ENCODE results near the gene GALNT15. TPM values are rescaled to one million over a fixed set of nuclear protein-coding genes. Genes with fewer than 3 reads are reported as not detected.

Gene GALNT15
- total and polyA plus RNA-seq, 2 of the 4 experiments (the other 2 are of a cell fraction): 12.8 to 19.7 TPM

DNA sequence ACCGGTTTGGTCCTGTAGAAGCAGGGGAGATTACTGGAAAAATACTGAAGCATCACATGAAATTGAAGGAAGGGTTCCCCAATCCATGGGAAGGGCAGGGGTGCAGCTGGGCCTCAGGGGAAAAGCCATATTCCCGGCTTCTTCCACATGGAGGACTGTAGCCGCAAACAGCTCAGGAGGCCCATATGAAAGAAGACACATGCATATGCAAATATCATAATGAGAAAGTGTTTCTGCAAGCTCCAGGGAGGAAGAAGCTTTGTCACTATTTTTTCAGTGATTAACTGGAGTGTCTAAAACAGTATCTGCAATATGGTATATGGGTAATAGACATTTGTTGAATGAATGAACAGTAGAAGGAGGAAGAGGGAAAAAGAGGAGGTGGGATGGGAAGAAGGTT is 71.1 kb downstream of the GALNT15 start:
- WGBS, 2 experiments (ENCODE audit: extremely low coverage in 2 of 2, insufficient read length in 1 of 2): no CpG with 5 or more reads among the region's 3 CpGs
- H3K4me3 ChIP-seq (ENCODE audit: insufficient read depth, low read depth, low read length): no peak overlapping the region

More for the DNA sequence above, 71.1 kb downstream of the GALNT15 start:
- Histone ChIP-seq H3K14ac (replicated peaks; ENCODE audit: low read depth, low read length) (0 out of 2 replicates have a peak overlapping the region, but pooled peaks have one; percentile 20), H4K8ac (ENCODE audit: low read depth in 2 of 2, low read length in 2 of 2) (0 out of 4 replicates have a peak overlapping the region, but pooled peaks of 1 of the 2 experiments have one; percentile 7), H4K5ac (ENCODE audit: low read depth, low read length) (no peak overlapping the region), H3K9me3 (ENCODE audit: control insufficient read depth, insufficient read depth, low read length) (no peaks in the 10 kb centered on the region), H3K27ac (ENCODE audit: insufficient read depth, low read length) (no peak overlapping the region), H4K91ac (ENCODE audit: insufficient read depth, low read depth, low read length) (peak overlapping the region; percentile 72), H2AFZ (replicated peaks; ENCODE audit: low read length, poor library complexity) (no peak overlapping the region), H2AK9ac (replicated peaks; ENCODE audit: low read depth, low read length, poor library complexity) (no peak overlapping the region), H2BK5ac (ENCODE audit: low read depth, low read length, poor library complexity, severe bottlenecking) (no peak overlapping the region), H2BK120ac (ENCODE audit: low read depth, low read length) (peak overlapping the region; percentile 53), H3K4me1 (ENCODE audit: control insufficient read depth, insufficient read depth, low read length) (peaks cover 15% of the 10 kb centered on the region), H3K27me3 (ENCODE audit: control insufficient read depth, insufficient read depth, low read length) (no peaks in the 10 kb centered on the region), H4K20me1 (ENCODE audit: insufficient read depth, low read length) (no peaks in the 10 kb centered on the region), H3K4ac (ENCODE audit: low read depth, low read length) (peak overlapping the region; percentile 57; the same call in 1 of the 2 replicates), H3K4me2 (ENCODE audit: low read depth, low read length) (no peak overlapping the region), H3K9ac (ENCODE audit: low read depth, low read length) (no peak overlapping the region), H3K36me3 (ENCODE audit: control insufficient read depth, insufficient read depth, low read length) (no peaks in the 10 kb centered on the region), H3K56ac (ENCODE audit: extremely low read depth, insufficient read depth, low read length) (no peak overlapping the region), H3K79me1 (ENCODE audit: low read depth in 1 of 2, low read length in 2 of 2) (no peaks in the 10 kb centered on the region), H2BK20ac (ENCODE audit: low read depth, low read length) (no peak overlapping the region; the same call in 1 of the 2 replicates), H3K23ac (ENCODE audit: low read depth, low read length) (no peak overlapping the region), H2AK5ac (ENCODE audit: low read depth, low read length) (no peak overlapping the region), H3K18ac (ENCODE audit: low read depth, low read length) (no peak overlapping the region), H3K9me1 (ENCODE audit: insufficient read depth, low read length) (peaks cover 16% of the 10 kb centered on the region), H2BK15ac (ENCODE audit: low read depth, low read length) (0 out of 3 replicates have a peak overlapping the region, but pooled peaks have one; percentile 61)
- no TSS peak for BruUV-seq (replicated peaks)
- no peak for ATAC-seq (ENCODE audit: low read depth)
- no peak for DNase-seq
- intact Hi-C loops (cut with micrococcal nuclease) (loop anchor here (2.0 to 10.0 kb wide), 4 partner anchors 143 to 611 kb away; no protein-coding TSS in a partner anchor), in situ Hi-C loops (cut with MboI; ENCODE audit: low sequenced_read_pairs) (loop anchor here (25.0 kb wide), 1 partner anchor 608 kb away; no protein-coding TSS in a partner anchor), dilution Hi-C loops (cut with HindIII; ENCODE audit: low sequenced_read_pairs, unreplicated experiment) (no loop called here)
- CTCF ChIA-PET: no interaction called here
- TF ChIP-seq RAD21 (IDR thresholded peaks at IDR 0.05; ENCODE audit: low read length): no peak
- TF ChIP-seq MXI1 (IDR thresholded peaks at IDR 0.05; ENCODE audit: borderline replicate concordance, low read depth, low read length): no peak
- TF ChIP-seq, protein P1, sequence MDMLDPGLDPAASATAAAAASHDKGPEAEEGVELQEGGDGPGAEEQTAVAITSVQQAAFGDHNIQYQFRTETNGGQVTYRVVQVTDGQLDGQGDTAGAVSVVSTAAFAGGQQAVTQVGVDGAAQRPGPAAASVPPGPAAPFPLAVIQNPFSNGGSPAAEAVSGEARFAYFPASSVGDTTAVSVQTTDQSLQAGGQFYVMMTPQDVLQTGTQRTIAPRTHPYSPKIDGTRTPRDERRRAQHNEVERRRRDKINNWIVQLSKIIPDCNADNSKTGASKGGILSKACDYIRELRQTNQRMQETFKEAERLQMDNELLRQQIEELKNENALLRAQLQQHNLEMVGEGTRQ (IDR thresholded peaks at IDR 0.05; ENCODE audit: low read depth, low read length): no peak
- TF ChIP-seq CEBPB (IDR thresholded peaks at IDR 0.05; ENCODE audit: low read depth, low read length): no peak
- TF ChIP-seq, protein P2, sequence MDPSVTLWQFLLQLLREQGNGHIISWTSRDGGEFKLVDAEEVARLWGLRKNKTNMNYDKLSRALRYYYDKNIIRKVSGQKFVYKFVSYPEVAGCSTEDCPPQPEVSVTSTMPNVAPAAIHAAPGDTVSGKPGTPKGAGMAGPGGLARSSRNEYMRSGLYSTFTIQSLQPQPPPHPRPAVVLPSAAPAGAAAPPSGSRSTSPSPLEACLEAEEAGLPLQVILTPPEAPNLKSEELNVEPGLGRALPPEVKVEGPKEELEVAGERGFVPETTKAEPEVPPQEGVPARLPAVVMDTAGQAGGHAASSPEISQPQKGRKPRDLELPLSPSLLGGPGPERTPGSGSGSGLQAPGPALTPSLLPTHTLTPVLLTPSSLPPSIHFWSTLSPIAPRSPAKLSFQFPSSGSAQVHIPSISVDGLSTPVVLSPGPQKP (IDR thresholded peaks at IDR 0.05; ENCODE audit: borderline replicate concordance, low read depth, low read length): no peak
- TF ChIP-seq FOS (IDR thresholded peaks at IDR 0.05; ENCODE audit: low read depth, low read length): no peak
- TF ChIP-seq MAZ (IDR thresholded peaks at IDR 0.05; ENCODE audit: borderline replicate concordance, low read depth, low read length): no peak
- TF ChIP-seq RCOR1 (IDR thresholded peaks at IDR 0.05; ENCODE audit: insufficient replicate concordance, low read length): no peak
- no peak for TF ChIP-seq NFE2L2 (IDR thresholded peaks at IDR 0.05; ENCODE audit: low read depth, low read length)
- no peak for TF ChIP-seq CHD1 (IDR thresholded peaks at IDR 0.05; ENCODE audit: low read depth, low read length)
- TF ChIP-seq, protein P3, sequence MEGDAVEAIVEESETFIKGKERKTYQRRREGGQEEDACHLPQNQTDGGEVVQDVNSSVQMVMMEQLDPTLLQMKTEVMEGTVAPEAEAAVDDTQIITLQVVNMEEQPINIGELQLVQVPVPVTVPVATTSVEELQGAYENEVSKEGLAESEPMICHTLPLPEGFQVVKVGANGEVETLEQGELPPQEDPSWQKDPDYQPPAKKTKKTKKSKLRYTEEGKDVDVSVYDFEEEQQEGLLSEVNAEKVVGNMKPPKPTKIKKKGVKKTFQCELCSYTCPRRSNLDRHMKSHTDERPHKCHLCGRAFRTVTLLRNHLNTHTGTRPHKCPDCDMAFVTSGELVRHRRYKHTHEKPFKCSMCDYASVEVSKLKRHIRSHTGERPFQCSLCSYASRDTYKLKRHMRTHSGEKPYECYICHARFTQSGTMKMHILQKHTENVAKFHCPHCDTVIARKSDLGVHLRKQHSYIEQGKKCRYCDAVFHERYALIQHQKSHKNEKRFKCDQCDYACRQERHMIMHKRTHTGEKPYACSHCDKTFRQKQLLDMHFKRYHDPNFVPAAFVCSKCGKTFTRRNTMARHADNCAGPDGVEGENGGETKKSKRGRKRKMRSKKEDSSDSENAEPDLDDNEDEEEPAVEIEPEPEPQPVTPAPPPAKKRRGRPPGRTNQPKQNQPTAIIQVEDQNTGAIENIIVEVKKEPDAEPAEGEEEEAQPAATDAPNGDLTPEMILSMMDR (conservative IDR thresholded peaks at IDR 0.05; ENCODE audit: low read depth, low read length): no peak
- TF ChIP-seq POLR2A (IDR thresholded peaks at IDR 0.05; ENCODE audit: low read depth, low read length): no peak
- no peak for TF ChIP-seq BHLHE40 (IDR thresholded peaks at IDR 0.05; ENCODE audit: low read depth, low read length)
- no peak for TF ChIP-seq RFX5 (IDR thresholded peaks at IDR 0.05; ENCODE audit: low read depth, low read length)
- no peak for TF ChIP-seq SMC3 (IDR thresholded peaks at IDR 0.05; ENCODE audit: low read depth, low read length)
- no peak for TF ChIP-seq MAFK (IDR thresholded peaks at IDR 0.05; ENCODE audit: low read depth, low read length)
- POLR2A ChIA-PET (ENCODE audit: unreplicated experiment): no interaction called here
